AG08395 (cell line): Measurements from ENCODE around the gene CALHM2.

Source experiments
- DNase-seq: peaks from one replicate; pipeline ENCODE4 v3.0.0; 2012; ENCODE audit warnings: mixed read lengths, low spot score

CALHM2 gene

DNA sequence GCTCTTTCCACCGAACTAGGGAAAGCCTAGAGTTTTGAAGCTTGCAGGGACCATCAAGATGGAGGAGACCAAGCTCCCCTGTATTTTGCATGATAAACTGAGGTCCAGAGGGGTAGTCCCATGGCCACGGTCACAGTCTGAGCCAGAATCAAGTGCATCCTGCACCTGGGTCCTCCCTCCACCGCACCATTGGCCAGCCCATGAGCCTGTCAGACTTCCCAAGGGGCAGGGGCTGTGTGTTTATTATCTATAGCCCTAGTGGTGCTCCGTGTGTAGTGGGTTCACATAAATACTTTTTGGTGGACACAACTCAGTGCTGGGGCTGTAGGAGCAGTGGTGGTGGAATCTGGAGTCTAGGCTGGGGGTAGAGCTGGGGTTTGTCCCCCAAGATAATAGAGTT is 23.3 kb upstream of the CALHM2 start:
- DNase-seq: no peak

DNA sequence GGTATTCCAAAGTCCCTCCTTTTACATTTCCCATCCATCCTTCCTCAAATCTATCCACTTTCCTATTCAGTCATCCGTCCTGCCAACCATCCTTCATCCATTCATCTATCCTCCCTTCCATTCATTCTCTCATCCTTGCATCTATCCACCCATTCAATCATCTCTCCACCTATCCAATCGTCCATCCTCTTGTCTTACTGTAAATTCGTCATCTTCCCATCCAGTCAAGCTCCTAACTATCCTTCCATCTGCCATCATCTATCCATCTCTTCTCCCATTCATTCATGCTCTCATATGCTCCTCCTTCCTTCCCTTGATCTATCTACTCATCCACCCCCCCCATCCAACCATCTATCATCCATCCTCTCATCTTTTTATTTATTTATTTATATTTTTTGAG is 21.9 kb upstream of the CALHM2 start:
- no peak for DNase-seq

GRCh38 chr10:103473261-103473671 is 21.1 kb upstream of the CALHM2 start:
- no peak for DNase-seq

- no peak for DNase-seq
Observed at GRCh38 chr10:103472005-103472404, 19.8 kb upstream of the CALHM2 start.

DNA sequence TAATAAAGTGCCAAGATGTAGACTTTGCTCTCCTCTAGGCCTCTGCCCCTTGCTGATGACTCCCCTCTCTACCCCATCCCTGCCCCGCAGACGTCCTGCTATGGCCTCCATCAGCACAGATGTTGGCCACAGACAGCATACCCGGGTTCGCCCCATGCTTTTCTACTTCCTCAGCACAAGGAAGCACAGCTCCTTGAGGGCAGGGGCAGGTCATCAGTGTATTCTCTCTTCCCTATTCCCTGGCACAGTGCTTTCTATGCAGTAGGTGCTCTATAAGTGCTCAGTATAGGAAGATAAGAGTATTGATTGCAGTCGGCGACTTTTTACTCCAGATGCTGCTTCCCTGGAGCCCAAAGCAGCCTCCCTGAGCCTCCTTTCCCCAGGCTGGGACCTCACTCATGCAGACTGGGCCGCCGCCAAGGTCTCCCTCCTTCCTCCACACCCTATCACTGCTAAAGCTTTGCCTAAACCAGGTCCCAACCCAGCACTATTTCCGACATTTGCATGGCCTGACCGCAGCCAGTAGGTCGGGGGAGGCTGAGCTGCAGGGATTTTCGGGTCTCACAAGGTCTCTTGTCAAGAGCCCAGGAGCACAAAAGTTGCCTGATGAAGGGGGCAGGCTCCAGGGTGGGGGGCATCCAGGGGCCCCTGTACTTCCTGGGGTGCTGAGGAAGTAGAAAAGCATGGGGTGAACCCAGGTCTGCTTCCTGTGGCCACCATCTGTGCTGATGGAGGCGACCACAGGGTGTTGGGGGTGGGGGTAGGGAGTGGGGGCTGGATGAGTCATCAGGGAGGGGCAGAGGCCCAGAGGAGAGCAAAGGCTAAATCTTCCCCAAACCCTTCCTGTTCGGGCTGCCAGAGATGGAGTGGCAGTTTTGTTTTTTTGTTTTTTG is 18.8 kb upstream of the CALHM2 start:
- no peak for DNase-seq

- DNase-seq: no peak
Observed at GRCh38 chr10:103469201-103469600, 17.0 kb upstream of the CALHM2 start.

- DNase-seq: no peak
Observed at GRCh38 chr10:103467406-103467805, 15.2 kb upstream of the CALHM2 start.

DNA sequence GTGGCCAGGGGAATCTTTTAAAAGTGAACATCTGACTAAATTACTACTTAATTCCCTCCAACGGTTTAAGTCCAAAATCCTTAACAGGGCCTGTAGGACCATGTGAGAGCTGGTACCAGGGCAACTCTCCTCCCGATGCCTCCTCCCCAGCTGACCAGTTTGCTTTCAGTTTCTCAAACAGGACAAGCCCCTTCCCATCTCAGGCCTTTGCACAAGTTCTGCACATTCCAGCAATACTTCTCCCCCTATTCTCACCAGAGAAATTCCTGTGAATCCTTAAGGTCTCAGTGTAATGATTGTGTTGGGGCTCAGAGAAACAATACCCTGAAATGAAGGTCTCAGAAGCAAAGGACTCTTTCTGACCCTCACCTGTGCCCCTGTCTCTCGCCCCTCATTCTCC is 14.6 kb upstream of the CALHM2 start:
- DNase-seq: no peak

GRCh38 chr10:103465411-103466179 is 13.4 kb upstream of the CALHM2 start:
- DNase-seq: no peak

DNA sequence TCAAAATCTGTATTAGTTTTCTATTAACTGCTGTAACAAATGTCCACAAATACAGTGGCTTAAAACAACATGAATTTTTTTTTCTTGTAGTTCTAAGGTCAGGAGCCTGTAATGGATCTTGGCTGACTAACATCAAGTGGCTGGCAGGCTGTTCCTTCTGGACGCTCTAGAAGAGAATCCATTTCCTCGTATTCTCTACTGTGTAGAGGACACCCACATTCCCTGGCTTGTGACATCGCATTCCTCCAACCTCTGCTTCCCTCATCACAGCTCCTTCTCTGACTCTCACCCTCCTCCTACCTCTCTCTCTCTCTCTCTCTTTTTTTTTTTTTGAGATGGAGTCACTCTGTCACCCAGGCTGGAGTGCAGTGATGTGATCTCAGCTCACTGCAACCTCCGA is 11.3 kb upstream of the CALHM2 start:
- DNase-seq: no peak

DNA sequence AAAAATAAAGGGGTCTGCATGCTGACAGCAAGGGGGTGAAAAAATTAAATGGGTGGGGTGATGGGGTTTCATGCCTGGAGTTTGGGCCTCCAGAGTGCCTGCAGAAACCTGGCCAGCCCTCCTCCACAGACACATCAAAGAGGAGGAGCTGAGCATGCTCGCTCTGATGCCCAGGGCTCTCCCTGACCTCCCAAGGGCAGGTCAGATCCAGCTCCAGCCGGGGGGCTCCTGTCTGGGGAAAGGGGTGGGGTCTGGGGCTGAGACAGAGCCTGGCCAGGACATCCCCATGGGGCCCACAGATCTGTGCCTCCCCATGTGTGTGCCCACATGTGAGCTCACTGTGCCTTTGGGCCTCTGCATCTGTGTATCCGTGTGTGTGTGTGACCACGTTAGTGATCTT is 7.4 kb upstream of the CALHM2 start:
- no peak for DNase-seq

- DNase-seq: no peak
Observed at GRCh38 chr10:103458720-103459119, 6.5 kb upstream of the CALHM2 start, which contains the start of gene CALHM1. TSS of gene CALHM1 (minus strand) at chr10:103458900. CDS start at chr10:103458751, 149 bp downstream.

DNA sequence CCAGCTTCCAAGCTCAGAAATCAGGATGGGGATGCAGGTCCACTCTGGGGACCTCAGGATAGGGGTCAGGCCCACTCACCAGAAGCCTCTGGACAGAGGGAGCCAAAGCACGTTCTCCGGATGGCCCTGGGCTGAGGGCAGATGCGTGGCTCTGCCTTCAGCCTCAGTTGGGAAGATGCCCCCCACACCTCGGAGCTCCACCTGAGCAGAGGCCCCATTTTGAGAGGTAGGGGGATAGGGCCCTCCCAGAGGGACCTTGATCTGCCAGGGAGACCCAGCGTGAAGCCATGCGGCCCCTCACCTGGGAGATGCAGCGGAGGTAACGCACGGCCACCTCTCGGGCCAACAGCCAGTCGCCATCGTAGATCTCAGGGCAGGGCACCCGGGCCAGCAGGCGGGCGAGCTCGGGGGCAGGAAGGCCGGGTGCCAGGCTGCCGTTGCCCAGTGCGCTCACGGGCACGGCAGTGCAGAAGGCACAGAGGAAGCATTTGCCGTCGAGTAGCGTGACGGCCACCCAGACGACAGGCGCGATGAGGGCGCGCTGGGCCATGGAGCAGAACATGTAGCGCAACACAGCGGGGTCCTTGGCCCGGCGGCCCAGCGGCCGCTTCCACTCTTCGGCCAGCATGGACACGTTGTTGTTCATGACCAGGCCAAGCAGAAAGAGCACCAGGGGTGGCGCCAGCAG is 5.9 kb upstream of the CALHM2 start:
- DNase-seq: no peak

GRCh38 chr10:103457176-103457712 is 5.1 kb upstream of the CALHM2 start:
- no peak for DNase-seq

DNA sequence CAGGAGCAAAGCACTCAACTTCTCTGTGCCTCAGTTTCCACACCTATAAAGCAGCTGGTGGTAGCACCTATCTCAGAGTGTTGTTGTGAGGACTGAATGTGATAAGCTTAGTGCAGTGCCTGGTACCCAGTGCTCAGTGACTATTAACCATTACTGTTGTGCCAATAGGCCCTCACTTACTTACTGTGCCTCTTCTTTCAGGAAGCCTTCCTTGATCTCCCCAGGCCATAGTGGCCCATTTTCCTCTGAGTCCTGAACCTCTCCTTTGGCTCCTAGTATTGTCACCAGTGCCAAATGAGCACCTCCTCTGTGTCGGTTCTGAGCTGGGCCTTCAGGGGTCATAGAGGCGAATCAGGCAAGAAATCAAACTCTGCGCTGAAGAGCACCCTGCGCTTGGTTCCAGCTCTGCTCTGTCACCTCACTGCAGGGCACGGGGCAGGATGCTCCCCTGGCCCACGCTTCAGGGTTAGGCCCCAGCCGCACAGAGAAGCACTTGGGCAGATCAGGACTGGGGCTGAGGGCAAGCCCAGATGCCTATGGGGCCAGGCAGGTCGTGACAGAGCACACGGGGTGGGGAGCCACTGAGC is 4.0 kb upstream of the CALHM2 start:
- no peak for DNase-seq

DNA sequence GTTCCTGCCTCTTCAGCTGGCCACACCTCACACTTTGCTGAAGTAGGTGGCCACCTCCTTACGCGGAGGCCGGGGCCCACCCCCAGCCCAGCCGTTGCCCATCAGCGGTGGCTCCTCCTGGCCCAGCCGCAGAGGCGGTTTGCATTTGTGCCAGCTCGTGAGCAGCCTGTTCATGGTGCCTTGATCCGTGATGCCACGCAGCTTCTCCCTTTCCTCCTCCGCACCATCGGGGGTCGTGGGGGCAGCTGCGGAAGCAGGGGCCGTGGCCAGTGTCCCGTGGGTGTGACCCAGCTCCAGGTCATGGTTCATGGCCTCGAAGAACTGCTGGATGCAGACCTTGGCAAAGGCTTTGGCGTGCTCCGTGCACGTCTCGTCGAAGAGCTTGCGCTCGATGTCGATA is 3.1 kb upstream of the CALHM2 start:
- no peak for DNase-seq

DNA sequence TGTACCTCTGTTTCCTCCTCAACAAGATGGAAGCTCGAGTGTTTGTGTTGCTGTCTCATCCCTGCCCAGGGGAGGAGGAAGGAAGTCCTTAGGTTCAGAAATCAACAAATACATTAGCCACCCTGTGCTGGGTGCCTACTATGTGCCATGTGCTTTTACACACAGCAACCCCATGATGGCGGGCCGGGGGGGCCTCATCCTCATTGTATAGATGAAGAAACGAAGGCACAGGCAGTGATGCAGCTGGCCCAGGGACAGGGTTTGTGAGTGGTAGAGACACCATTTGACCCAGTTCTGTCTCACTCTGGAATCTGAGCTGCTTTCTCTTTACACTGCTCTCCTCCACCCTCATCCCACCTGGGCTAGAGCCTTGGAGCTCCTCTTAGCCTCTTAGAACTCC is 1.9 kb upstream of the CALHM2 start:
- no peak for DNase-seq

DNA sequence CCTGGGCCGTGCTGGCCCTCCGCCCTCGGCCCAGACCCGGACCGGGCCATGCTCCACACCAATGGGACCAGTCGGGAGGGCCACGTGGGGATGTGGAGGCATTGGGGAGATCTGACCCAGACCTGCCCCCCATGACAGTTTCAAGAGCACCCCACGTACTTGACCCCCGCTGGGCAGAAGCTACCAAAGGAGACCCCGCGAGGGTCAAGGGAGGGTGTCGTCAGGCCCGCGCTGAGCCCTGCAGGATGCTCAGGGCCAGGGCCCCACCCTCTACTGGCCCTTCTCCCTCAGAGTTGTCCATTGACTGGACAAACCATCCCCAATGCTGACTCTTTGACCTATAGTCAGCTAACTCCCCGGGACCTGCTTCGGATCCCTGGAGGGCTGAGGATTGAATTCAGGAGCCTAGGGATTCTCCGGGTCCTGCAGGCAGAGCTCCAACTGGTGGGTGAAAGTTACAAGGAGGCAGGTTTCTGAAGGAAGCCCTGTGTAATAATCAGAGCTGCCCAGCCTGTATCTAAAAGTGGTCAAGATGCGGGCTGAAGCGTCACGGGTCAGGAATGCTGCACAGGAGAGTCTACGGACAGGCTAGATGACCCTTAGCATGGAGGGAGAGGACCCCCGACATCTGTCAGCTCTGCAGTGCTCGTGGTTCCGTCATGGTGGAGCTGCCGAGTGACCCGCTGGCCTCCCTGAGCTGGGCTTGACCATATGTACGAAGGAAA is 498 bp upstream of the CALHM2 start:
- peak; percentile 28 for DNase-seq

DNA sequence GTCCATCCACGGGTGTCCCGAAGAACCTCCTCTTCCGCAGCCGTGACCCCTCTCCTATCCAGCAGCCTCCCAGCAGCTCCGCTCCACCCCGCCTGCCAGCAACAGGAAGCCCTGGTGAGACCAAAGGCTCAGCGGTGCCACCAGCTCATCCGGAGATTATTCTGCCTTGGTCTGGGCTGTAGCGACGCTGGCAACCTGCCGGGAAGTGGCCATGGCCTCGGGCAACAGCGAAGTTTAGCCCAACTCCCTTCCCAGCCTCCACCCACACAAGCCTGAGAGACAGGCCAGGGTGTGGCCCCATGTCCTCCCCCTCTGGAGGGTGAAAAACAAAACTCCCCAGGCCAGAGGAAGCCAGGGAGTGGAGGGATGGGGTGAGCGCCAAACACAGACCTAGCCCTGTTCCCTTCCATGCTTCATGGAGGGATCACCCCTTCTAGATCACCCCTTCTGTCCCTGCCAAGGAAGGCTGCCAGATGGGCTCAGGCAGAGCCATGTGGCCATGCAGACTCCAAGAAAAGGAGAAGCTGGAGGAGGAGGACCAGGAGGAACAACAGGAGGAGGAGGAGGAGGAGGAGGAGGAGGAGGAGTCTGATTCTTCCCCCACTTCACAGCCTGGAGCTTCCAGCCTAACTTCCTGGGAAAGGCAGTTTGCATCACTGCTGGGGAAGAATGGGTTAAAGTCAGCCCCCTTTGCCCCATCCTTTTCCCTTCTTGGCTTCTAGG is 918 bp downstream of the CALHM2 start:
- DNase-seq: peak; percentile 85

- DNase-seq: no peak
Observed at GRCh38 chr10:103450201-103450695, 1.9 kb downstream of the CALHM2 start.
